Memory B cell (primary cell): ENCODE measurements around the gene CHST2.
A peak's percentile ranks its signal among the peaks of the same experiment; 100 is the strongest.

Experiments
- ATAC-seq: fragments of 150-1000 bp; cut with Tn5 transposase; 2 replicates; pipeline ENCODE4 v1.10.0; 2021; ENCODE audit warnings: low read depth, mild to moderate bottlenecking, moderate library complexity
- DNase-seq, 2 donors: peaks; one replicate each; pipeline ENCODE4 v3.0.0; 2022; ENCODE audit warnings: low spot score in 2 of 2
- H3K27ac Mint-ChIP-seq: one replicate; pipeline ENCODE4 v1.8.0; 2022; ENCODE audit warnings: mild to moderate bottlenecking, moderate library complexity, mixed read lengths
- H3K27me3 Mint-ChIP-seq: one replicate; pipeline ENCODE4 v1.8.0; 2022; ENCODE audit warnings: mixed read lengths
- H3K36me3 Mint-ChIP-seq: one replicate; pipeline ENCODE4 v1.8.0; 2022; ENCODE audit warnings: mild to moderate bottlenecking, mixed read lengths
- H3K4me1 Mint-ChIP-seq: one replicate; pipeline ENCODE4 v1.8.0; 2022; ENCODE audit warnings: mixed read lengths
- H3K4me3 Mint-ChIP-seq: one replicate; pipeline ENCODE4 v1.8.0; 2022; ENCODE audit warnings: mild to moderate bottlenecking, moderate library complexity, mixed read lengths
- H3K9me3 Mint-ChIP-seq: one replicate; pipeline ENCODE4 v1.8.0; 2022; ENCODE audit warnings: mixed read lengths

The CHST2 gene

GRCh38 chr3:143088835-143089234 is 30.7 kb upstream of the CHST2 start:
- peaks cover 8% of the 10 kb centered on the region for H3K4me1 Mint-ChIP-seq
- H3K27ac Mint-ChIP-seq, result no peak overlapping the region
- DNase-seq (no peak), ATAC-seq (no peak)
- H3K4me3 Mint-ChIP-seq, result no peak overlapping the region
- H3K36me3 Mint-ChIP-seq, result no peaks in the 10 kb centered on the region
- no peaks in the 10 kb centered on the region for H3K9me3 Mint-ChIP-seq
- H3K27me3 Mint-ChIP-seq, result no peaks in the 10 kb centered on the region

- H3K4me3 Mint-ChIP-seq, result no peak overlapping the region
- H3K27me3 Mint-ChIP-seq, result no peaks in the 10 kb centered on the region
- H3K27ac Mint-ChIP-seq, result no peak overlapping the region
- H3K4me1 Mint-ChIP-seq, result peaks cover 4% of the 10 kb centered on the region
- H3K36me3 Mint-ChIP-seq, result no peaks in the 10 kb centered on the region
- no peak for ATAC-seq
- no peak for DNase-seq
- H3K9me3 Mint-ChIP-seq, result no peaks in the 10 kb centered on the region
Observed at GRCh38 chr3:143089965-143090364, 29.6 kb upstream of the CHST2 start.

- Mint-ChIP-seq H3K4me3 (no peak overlapping the region), H3K36me3 (no peaks in the 10 kb centered on the region), H3K27ac (no peak overlapping the region), H3K27me3 (no peaks in the 10 kb centered on the region), H3K4me1 (no peaks in the 10 kb centered on the region), H3K9me3 (no peaks in the 10 kb centered on the region)
- ATAC-seq (no peak), DNase-seq (no peak)
Observed at GRCh38 chr3:143090486-143090885, 29.1 kb upstream of the CHST2 start.

DNA sequence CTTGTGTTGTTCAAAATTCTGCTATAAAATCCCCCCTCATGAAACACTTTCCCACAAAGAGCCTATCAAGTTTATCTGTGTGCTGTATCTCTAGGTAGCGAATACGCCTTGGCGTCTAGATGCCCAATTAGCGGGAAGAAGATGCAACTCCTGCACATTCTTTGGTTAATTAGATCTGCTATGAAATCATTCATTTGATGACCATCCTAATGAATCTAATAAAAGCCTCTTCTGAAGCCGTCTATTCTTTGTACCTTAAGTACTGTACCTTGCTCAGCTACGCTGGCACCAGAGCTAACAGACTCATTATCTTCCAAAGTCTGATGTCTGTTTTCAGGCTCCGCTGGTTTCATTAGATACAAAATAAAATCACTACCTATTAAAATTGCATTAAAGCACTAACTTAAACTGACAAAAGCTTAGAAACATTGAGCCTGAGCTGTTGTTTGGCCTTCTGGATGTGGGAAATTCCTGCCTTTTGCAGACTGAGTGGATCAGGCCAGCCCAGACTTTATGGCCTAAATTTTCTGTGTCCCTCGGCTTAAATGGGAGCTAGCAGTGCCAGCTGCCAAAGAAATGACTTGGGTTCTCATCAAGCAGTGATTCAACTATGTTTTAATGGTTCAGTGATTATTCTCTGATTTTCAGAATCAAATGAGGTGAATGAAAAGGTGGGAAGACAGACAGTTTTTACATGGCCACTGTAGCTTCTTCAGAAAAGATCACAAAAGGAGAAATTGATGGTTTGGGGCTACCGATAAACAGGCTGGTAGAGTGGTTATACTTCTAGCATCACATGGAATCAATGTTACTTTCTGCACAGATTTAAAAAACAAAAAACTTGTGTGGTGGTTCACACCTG is 28.4 kb upstream of the CHST2 start:
- Mint-ChIP-seq H3K4me1 (no peaks in the 10 kb centered on the region), H3K36me3 (no peaks in the 10 kb centered on the region), H3K27me3 (no peaks in the 10 kb centered on the region), H3K4me3 (no peak overlapping the region), H3K9me3 (no peaks in the 10 kb centered on the region), H3K27ac (no peak overlapping the region)
- ATAC-seq (no peak), DNase-seq (no peak)

DNA sequence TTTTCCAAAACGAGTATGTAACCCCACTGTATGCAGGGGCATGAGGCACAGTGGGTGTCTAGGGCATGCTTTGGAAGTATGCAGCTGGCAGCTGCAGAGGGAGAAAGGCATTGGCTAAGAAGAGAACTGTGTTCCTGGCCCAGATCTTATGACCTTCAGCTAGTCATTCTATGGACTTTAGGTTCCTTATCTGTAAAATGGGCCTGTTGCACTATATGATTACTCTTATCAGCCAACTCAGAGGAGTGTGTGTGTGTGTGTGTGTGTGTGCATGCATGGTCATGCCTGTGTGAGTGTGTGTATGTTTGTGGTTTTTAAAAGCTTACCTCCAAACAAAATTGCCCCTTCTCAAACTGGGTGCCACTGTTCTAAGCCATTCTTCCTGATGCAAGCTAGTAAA is 27.4 kb upstream of the CHST2 start:
- H3K4me1 Mint-ChIP-seq, result no peaks in the 10 kb centered on the region
- ATAC-seq (no peak), DNase-seq (no peak)
- no peak overlapping the region for H3K4me3 Mint-ChIP-seq
- no peak overlapping the region for H3K27ac Mint-ChIP-seq
- no peaks in the 10 kb centered on the region for H3K36me3 Mint-ChIP-seq
- H3K9me3 Mint-ChIP-seq, result no peaks in the 10 kb centered on the region
- no peaks in the 10 kb centered on the region for H3K27me3 Mint-ChIP-seq

DNA sequence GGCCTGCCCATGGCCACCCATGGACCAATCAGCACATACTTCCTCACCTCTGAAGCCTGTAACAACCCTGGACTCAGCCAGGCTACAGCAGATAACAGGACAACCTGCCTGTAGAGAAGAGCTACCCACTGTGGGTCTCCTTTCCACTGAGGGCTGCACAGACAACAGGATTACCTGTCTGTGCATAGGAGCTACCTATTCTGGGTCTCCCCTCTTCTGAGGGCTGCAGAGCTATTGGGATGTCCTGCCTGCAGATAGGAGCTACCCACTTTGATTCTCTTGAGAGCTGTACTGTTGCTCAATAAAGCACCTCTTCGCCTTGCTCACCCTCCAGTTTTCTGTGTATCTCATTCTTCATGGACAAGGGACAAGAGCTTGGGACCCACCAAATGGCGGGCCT is 23.8 kb upstream of the CHST2 start:
- Mint-ChIP-seq H3K27ac (no peak overlapping the region), H3K4me3 (no peak overlapping the region), H3K27me3 (peaks cover 2% of the 10 kb centered on the region), H3K4me1 (no peaks in the 10 kb centered on the region), H3K36me3 (no peaks in the 10 kb centered on the region), H3K9me3 (no peaks in the 10 kb centered on the region)
- ATAC-seq, result no peak
- no peak for DNase-seq

GRCh38 chr3:143098032-143098764 is 21.4 kb upstream of the CHST2 start:
- no peak for DNase-seq
- no peak for ATAC-seq
- H3K4me1 Mint-ChIP-seq, result no peaks in the 10 kb centered on the region
- no peaks in the 10 kb centered on the region for H3K36me3 Mint-ChIP-seq
- H3K9me3 Mint-ChIP-seq, result no peaks in the 10 kb centered on the region
- H3K27me3 Mint-ChIP-seq, result peaks cover 7% of the 10 kb centered on the region
- no peak overlapping the region for H3K27ac Mint-ChIP-seq
- H3K4me3 Mint-ChIP-seq, result no peak overlapping the region

- ATAC-seq, result no peak
- peaks cover 8% of the 10 kb centered on the region for H3K27me3 Mint-ChIP-seq
- no peak overlapping the region for H3K4me3 Mint-ChIP-seq
Observed at GRCh38 chr3:143099210-143099609, 20.4 kb upstream of the CHST2 start.

DNA sequence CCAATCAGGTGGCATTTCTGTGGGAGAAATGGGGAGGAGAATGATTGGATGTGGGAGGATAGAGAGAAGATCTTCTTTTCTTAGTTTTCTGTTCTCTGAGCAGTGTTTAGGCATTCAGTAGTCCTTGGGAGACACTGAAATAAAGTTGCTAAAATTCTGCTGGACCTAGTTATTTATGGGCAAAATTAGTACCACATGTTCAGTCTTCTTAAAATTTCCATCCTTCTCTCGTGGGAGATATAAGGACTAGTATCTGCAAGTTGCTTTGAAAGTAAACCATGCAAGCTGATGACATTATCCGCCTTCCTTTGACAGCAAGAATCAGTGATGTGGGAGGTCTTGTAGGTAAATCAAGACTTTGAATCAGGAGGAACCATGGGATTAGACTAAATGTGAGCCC is 19.9 kb upstream of the CHST2 start:
- H3K9me3 Mint-ChIP-seq, result peaks cover 2% of the 10 kb centered on the region
- peaks cover 8% of the 10 kb centered on the region for H3K27me3 Mint-ChIP-seq
- no peaks in the 10 kb centered on the region for H3K36me3 Mint-ChIP-seq
- no peak overlapping the region for H3K27ac Mint-ChIP-seq
- DNase-seq (no peak), ATAC-seq (no peak)
- H3K4me3 Mint-ChIP-seq, result no peak overlapping the region
- peaks cover 2% of the 10 kb centered on the region for H3K4me1 Mint-ChIP-seq

More at GRCh38 chr3:143099210-143099609, 20.4 kb upstream of the CHST2 start:
- Mint-ChIP-seq H3K27ac (no peak overlapping the region), H3K36me3 (no peaks in the 10 kb centered on the region), H3K9me3 (no peaks in the 10 kb centered on the region), H3K4me1 (peaks cover 2% of the 10 kb centered on the region)
- no peak for DNase-seq

- H3K36me3 Mint-ChIP-seq, result peaks cover 2% of the 10 kb centered on the region
- H3K27ac Mint-ChIP-seq, result no peak overlapping the region
- H3K27me3 Mint-ChIP-seq, result peaks cover 8% of the 10 kb centered on the region
- ATAC-seq (no peak), DNase-seq (no peak)
- peaks cover 2% of the 10 kb centered on the region for H3K4me1 Mint-ChIP-seq
- H3K4me3 Mint-ChIP-seq, result no peak overlapping the region
- H3K9me3 Mint-ChIP-seq, result peaks cover 3% of the 10 kb centered on the region
Observed at GRCh38 chr3:143100451-143100850, 19.1 kb upstream of the CHST2 start.

DNA sequence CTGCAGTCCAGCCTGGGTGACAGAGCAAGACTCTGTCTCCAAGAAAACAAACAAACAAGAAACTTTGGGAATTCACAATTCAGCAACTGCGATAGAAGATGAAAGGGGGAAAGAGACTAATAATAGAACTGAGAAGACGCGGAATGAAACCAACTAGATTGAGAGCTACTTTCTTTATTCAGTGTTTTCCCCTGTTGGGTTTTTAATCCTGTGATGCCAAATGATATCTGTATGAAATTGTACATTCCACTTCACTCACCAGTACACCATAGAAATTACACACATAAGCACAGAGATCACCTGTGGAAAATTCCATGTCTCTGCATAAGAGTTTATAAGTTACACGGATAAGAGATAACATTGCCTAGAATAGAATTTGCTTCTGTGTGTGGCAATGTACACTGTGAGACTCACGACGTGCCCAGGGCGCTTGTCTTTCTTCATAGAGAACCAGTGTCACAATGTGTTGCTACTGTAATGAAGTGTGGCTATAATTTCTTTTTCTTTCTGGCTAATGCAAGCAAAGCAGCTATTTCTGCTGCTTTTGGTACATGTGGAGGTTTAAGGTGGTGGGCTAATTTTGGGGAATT is 17.7 kb upstream of the CHST2 start:
- H3K4me1 Mint-ChIP-seq, result peaks cover 2% of the 10 kb centered on the region
- peaks cover 6% of the 10 kb centered on the region for H3K36me3 Mint-ChIP-seq
- H3K27me3 Mint-ChIP-seq, result peaks cover 8% of the 10 kb centered on the region
- DNase-seq (no peak), ATAC-seq (no peak)
- H3K4me3 Mint-ChIP-seq, result no peak overlapping the region
- no peak overlapping the region for H3K27ac Mint-ChIP-seq
- peaks cover 5% of the 10 kb centered on the region for H3K9me3 Mint-ChIP-seq

GRCh38 chr3:143103652-143104051 is 15.9 kb upstream of the CHST2 start:
- Mint-ChIP-seq H3K9me3 (peaks cover 5% of the 10 kb centered on the region), H3K27me3 (peaks cover 8% of the 10 kb centered on the region), H3K27ac (no peak overlapping the region), H3K4me1 (peaks cover 2% of the 10 kb centered on the region), H3K36me3 (peaks cover 6% of the 10 kb centered on the region), H3K4me3 (no peak overlapping the region)
- DNase-seq, result no peak
- ATAC-seq, result peak; percentile 49

GRCh38 chr3:143105170-143105569 is 14.4 kb upstream of the CHST2 start:
- peaks cover 6% of the 10 kb centered on the region for H3K36me3 Mint-ChIP-seq
- peaks cover 5% of the 10 kb centered on the region for H3K9me3 Mint-ChIP-seq
- DNase-seq (no peak), ATAC-seq (no peak)
- peaks cover 2% of the 10 kb centered on the region for H3K4me1 Mint-ChIP-seq
- H3K27ac Mint-ChIP-seq, result no peak overlapping the region
- H3K27me3 Mint-ChIP-seq, result peaks cover 7% of the 10 kb centered on the region
- no peak overlapping the region for H3K4me3 Mint-ChIP-seq

GRCh38 chr3:143109861-143110260 is 9.7 kb upstream of the CHST2 start:
- no peak overlapping the region for H3K27ac Mint-ChIP-seq
- peaks cover 2% of the 10 kb centered on the region for H3K27me3 Mint-ChIP-seq
- H3K36me3 Mint-ChIP-seq, result peaks cover 5% of the 10 kb centered on the region
- ATAC-seq (no peak), DNase-seq (no peak)
- peaks cover 2% of the 10 kb centered on the region for H3K9me3 Mint-ChIP-seq
- H3K4me1 Mint-ChIP-seq, result no peaks in the 10 kb centered on the region
- no peak overlapping the region for H3K4me3 Mint-ChIP-seq
